Measurements from ENCODE around the gene PMM2.

The PMM2 gene

DNA sequence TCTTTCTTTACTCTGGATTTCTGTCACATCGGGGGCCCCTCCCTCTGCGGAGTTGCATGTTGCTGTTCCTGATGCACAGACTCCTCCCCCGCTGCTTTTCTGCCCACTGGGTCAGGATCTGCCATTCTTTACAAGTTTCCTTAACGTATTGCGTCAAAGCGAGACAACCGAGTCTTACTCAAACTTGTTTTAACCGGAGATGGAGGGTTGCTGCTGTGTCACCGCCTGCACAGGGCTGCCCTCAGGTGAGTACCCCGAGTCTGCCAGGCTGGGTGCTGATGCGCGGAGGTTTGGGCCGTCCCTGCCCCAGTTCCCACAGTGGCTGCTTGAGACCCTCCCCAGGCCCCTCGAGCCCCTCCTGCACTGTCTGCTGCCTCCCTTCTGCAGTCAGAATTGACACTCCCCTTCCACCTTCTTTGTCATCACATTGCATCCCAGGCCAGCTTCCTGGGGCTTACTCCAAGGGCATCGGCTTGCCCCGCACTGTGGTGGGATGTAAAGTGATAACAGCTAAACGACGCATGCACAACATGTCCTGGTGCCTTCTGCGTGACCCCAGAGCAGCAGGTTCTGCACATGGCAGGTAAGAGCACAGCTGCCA, 51.9 kb downstream of the PMM2 start:
- no peak overlapping the region for H3K4me3 ChIP-seq (ENCODE audit: low read depth, low read length)

DNA sequence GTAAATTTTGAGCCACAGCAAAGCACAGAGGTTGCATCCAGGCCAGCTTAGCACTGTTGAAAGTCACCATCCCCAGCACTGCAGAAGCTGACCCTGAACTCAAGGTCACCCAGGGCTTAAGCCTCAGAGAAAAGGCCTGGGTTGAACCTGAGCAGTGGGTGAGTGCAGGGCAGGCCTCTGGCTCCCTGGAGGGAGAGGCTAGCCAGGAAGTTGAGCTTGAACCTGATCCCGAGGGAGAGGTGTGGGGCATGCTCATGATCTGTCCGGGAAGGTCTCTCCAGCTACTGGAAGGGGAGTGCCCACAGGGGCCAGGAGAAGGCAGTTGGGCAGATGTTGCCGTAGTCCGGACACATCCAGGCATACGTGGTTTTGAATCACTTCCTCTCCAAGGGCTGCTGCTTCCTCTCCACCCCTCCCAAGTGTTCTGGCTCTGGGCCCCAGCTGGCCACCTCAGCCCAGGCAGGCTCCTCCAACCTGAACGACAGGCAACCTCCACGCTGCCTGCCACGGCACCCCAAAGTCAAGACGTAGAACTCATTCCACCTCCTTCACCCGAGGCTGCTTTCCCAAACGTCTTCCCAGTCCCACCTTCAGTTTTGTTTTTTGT, 52.7 kb downstream of the PMM2 start:
- H3K4me3 ChIP-seq (ENCODE audit: low read depth, low read length), result no peak overlapping the region

GRCh38 chr16:8851761-8852403, 54.2 kb downstream of the PMM2 start:
- no peak overlapping the region for H3K4me3 ChIP-seq (ENCODE audit: low read depth, low read length)

DNA sequence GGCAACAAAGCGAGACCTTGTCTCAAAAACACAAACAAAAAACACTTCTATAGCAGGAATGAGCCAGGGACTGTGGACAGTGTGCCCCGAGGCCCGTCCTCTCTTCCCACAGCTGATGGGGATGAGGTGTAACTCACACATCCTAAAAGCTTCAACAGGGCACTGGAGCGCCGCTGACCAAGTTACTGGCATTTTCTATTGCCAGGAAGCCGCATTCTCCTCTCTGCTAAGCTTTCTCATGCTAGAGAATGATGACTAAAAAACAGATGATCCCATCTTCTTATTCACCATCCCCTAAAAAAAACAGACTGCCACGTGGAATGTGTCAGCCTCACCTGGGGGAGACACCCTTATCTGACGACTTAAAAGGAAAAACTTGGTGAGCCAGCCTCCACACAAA, 54.9 kb downstream of the PMM2 start:
- H3K4me3 ChIP-seq (ENCODE audit: low read depth, low read length), result no peak overlapping the region

DNA sequence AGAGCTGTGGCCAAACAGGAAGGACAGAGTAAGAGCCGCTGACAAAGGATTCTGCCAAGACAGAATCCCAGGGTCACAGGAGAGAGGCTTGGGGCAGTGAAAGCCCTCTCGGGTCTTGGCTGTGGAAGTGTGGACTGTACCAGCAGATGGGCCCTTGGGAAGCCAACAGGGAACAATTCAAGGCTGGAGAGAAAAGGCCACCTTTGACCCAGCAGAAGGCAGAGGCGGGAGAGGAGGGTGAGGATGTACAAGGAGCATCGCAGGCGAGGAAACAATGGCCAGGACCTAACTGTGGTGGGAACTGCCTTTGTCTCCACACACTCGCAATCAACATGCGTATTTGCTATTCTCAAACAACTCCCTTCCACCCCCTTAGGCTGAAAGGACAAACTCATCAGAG, 55.5 kb downstream of the PMM2 start:
- H3K4me3 ChIP-seq (ENCODE audit: low read depth, low read length), result no peak overlapping the region

DNA sequence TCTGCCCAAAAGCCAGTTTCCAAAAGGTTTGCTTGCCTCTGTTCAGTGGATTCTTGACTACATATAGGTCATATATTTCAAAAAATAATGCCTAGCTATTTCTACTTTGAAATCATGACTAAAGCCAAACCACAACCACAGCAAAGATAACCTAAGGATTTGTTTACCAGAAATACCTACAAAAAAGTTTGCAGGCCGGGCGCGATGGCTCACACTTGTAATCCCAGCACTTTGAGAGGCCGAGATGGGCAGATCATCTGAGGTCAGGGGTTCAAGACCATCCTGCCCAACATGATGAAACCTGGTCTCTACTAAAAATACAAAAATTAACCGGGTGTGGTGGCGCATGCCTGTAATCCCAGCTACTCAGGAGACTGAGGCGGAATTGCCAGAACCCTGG, 56.0 kb downstream of the PMM2 start:
- no peak overlapping the region for H3K4me3 ChIP-seq (ENCODE audit: low read depth, low read length)

DNA sequence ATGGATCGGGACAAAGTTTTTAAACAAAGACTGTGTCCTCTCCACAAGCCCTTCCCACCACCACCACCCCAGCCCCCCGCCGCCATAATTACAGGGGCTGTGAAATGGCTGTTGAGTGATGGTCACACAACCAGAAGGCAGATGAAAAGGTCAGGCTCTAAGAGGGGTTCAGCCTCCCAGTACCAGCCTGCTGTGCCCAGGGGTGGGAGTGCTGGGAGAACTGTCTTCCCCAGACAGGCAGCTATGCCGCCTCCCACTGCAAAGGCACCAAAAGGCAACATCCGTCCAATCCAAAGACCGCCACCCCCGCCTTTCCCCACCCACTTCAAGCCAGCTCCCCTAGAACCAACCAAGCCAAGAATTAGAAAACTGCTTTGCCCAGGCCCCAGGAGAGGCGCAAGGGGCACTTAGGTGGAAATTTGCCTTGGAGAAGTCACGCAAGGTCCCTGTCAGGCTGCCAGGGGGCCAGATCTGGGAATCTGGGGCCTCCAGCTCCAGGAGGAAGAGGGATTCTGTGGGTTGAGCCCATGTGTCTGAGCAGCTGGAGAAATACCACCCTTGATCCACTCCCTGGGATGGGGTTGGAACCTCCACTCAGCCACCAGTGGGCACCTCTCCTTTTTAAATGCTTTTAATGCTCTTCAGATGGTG, 56.8 kb downstream of the PMM2 start:
- H3K4me3 ChIP-seq (ENCODE audit: low read depth, low read length), result no peak overlapping the region

GRCh38 chr16:8855051-8855786, 57.6 kb downstream of the PMM2 start:
- H3K4me3 ChIP-seq (ENCODE audit: low read depth, low read length), result no peak overlapping the region

GRCh38 chr16:8855972-8856371, 58.3 kb downstream of the PMM2 start:
- H3K4me3 ChIP-seq (ENCODE audit: low read depth, low read length), result no peak overlapping the region

DNA sequence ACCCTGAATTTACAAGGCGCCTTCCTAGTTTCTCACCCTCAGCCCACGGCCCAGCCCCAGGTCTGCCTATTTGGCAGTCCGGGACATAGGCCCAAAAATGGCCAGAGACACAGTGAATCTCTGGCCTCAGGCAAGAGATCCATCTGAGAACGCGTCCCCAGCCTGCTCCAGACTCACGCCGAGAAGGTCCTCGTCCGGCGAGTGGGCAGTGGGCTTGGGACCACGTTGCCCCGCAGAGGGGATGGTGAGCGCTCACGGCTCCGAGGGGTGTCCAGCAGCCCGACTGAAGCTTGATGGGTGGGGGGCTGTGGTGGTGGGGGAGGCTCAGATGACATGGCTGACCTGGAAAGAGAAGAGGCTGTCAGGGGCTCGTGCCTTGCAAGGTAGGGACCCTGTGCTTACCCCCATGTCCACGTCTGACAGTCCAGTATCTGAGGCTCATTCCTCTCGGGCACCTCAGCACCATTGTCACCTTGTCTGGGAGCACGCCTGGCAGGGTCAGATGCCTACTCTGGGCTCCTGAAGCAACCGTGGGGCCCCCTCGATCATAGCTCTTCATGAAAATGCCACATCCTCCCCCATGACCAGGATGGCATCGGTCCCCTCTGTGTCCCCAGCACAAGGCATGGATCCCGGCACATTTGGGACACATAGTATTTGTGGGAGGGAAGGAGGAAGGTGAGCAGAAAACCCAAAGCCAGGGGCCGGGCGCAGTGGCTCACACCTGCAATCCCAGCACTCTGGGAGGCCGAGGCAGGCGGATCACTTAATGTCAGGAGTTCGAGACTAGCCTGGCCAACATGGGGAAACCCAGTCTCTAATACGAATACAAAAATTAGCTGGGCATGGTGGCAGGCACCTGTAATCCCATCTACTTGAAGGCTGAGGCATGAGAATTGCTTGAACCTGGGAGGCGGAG, 61.6 kb downstream of the PMM2 start:
- no peak overlapping the region for H3K4me3 ChIP-seq (ENCODE audit: low read depth, low read length)

DNA sequence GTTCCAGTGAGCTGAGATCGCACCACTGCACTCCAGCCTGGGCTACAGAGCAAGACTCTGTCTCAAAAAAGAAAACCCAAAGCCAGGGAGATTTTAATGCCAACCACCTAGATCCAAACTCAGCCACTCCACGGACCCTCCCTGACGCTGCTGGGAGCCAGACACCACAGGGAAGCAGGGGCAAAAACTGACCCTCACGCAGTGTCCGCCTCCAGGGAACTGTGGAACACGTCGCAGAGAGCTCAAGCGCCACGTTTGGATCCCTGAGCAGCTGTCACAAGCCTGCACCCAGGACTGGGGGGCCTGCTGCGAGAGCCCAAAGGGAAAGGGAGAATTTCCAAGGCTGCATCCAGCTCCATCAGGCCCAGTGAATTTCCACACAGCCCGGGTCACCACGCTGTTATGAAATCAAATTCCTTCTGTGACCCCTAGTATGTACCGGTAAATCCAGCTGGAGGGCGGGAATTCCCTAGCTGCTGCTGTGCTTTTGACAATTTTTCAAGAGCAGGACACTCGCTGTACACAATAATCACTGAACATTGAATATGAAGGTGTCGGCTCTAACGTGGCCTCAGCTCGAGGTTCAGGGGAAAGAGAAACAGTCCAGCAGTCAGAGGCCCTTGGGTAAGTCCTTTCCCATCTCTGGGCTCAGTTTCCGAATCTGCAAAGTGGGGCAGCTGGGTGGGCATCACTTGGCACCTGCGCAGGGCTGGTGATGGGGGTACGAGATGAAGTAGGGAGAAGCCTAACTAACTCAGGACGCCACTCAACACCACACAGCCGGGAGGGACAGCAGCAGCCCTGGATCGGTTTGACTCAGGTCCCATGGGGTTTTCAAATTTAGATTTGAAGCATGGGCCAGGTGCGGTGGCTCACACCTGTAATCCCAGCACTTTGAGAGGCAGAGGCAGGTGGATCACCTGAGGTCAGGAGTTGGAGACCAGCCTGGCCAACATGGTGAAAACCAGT, 62.6 kb downstream of the PMM2 start:
- H3K4me3 ChIP-seq (ENCODE audit: low read depth, low read length), result no peak overlapping the region

GRCh38 chr16:8861563-8862308, 64.1 kb downstream of the PMM2 start:
- no peak overlapping the region for H3K4me3 ChIP-seq (ENCODE audit: low read depth, low read length)

- H3K4me3 ChIP-seq (ENCODE audit: low read depth, low read length), result no peak overlapping the region
These were observed 64.9 kb downstream of the PMM2 start for GRCh38 chr16:8862309-8863130.

DNA sequence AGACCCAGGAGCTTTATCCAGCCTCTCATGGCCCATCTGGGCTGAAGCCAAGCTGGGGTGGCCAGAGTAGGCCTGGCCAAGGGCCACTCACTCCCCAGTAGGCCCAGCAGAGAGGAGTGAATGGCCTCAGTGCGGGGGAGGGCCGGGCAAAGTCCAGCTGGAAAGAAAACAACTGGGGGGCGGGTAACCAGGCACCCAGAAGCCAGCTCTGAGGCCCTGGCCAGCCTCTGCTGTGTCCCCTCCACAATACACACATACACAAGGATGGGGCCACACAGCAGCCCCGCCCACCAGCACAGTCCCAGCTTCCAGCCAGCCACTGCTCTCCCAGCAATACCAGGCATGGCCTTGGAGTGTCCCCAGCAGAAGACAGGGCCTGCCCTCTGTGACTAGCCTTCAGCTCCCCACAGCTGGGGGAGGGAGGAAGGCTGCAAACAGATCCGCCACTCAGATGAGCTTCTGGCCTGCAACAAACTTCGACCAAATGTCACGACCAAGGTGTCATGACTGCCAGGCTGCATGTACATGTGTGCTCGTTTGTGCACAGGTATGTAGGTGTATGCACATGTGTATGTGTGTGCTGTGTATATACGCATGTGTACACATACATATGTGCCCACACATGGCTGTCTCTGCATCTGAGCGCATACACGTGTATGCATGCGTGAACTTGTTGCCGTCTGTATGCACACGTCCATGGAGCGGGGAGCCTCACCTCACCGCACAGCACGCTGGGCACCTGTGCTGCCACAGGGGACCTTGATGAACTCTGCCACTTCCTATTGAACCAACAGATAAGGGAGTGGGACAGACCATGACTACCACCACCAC, 66.2 kb downstream of the PMM2 start:
- H3K4me3 ChIP-seq (ENCODE audit: low read depth, low read length), result no peak overlapping the region

- H3K4me3 ChIP-seq (ENCODE audit: low read depth, low read length), result no peak overlapping the region
These were observed 67.0 kb downstream of the PMM2 start for GRCh38 chr16:8864480-8865110.

GRCh38 chr16:8865145-8865882, 67.7 kb downstream of the PMM2 start:
- H3K4me3 ChIP-seq (ENCODE audit: low read depth, low read length), result no peak overlapping the region

Measured in iPS-11a (cell line).